H9 (cell line): ENCODE measurements around the gene CYREN. TPM values are rescaled to one million over a fixed set of nuclear protein-coding genes. Genes with fewer than 3 reads are reported as not detected.

ENCODE experiments used
- DNase-seq: peaks from one replicate; pipeline ENCODE4 v3.0.0-alpha.2; 2017
- H2AFZ ChIP-seq: one replicate; pipeline ENCODE4 v1.6.1; 2013; ENCODE audit warnings: mild to moderate bottlenecking, low read length, control low read depth, moderate library complexity
- H2AK5ac ChIP-seq: 2 replicates; pipeline ENCODE4 v1.6.1; 2013; ENCODE audit warnings: low read length, control low read depth, mixed read lengths; ENCODE audit not compliant: insufficient read length
- H2BK120ac ChIP-seq: one replicate; pipeline ENCODE4 v1.6.1; 2013; ENCODE audit warnings: low read depth, mild to moderate bottlenecking, low read length, control low read depth, inconsistent platforms; ENCODE audit not compliant: poor library complexity, severe bottlenecking
- H2BK12ac ChIP-seq: 2 replicates; pipeline ENCODE4 v1.6.1; 2013; ENCODE audit warnings: low read length, control low read depth, mixed read lengths, low read depth; ENCODE audit not compliant: insufficient read length
- H2BK15ac ChIP-seq: 2 replicates; pipeline ENCODE4 v1.6.1; 2013; ENCODE audit warnings: low read depth, low read length, control low read depth
- H2BK20ac ChIP-seq: one replicate; pipeline ENCODE4 v1.6.1; 2013; ENCODE audit warnings: low read depth, mild to moderate bottlenecking, low read length, control low read depth, inconsistent platforms; ENCODE audit not compliant: poor library complexity, severe bottlenecking
- H2BK5ac ChIP-seq: 2 replicates; pipeline ENCODE4 v1.6.1; 2013; ENCODE audit warnings: low read length, control low read depth, mixed read lengths; ENCODE audit not compliant: insufficient read length
- H3K14ac ChIP-seq: 2 replicates; pipeline ENCODE4 v1.6.1; 2013; ENCODE audit warnings: low read length, control low read depth; ENCODE audit not compliant: insufficient read depth
- H3K18ac ChIP-seq: 2 replicates; pipeline ENCODE4 v1.6.1; 2013; ENCODE audit warnings: low read depth, mild to moderate bottlenecking, mixed read lengths, low read length, control low read depth; ENCODE audit not compliant: insufficient read length
- H3K23ac ChIP-seq: 2 replicates; pipeline ENCODE4 v1.6.1; 2013; ENCODE audit warnings: low read length, control low read depth, mixed read lengths, low read depth; ENCODE audit not compliant: insufficient read length
- H3K23me2 ChIP-seq: 2 replicates; pipeline ENCODE4 v1.6.1; 2013; ENCODE audit warnings: low read depth, mild to moderate bottlenecking, mixed read lengths, low read length, control low read depth; ENCODE audit not compliant: insufficient read length, poor library complexity, severe bottlenecking
- H3K27ac ChIP-seq: 2 replicates; pipeline ENCODE4 v1.5.1; 2013; ENCODE audit warnings: low read length, control low read depth, mixed read lengths, low read depth; ENCODE audit not compliant: insufficient read length
- H3K27me3 ChIP-seq: 2 replicates; pipeline ENCODE4 v1.6.1; 2013; ENCODE audit warnings: low read length, control low read depth, inconsistent platforms; ENCODE audit not compliant: insufficient read depth
- H3K4ac ChIP-seq: 2 replicates; pipeline ENCODE4 v1.6.1; 2013; ENCODE audit warnings: low read depth, mild to moderate bottlenecking, control low read depth, inconsistent platforms, low read length, moderate library complexity
- H3K4me1 ChIP-seq: 2 replicates; pipeline ENCODE4 v1.6.1; 2013; ENCODE audit warnings: low read length, control low read depth, inconsistent platforms; ENCODE audit not compliant: insufficient read depth
- H3K4me2 ChIP-seq: 2 replicates; pipeline ENCODE4 v1.6.1; 2013; ENCODE audit warnings: low read length, control low read depth, mixed read lengths; ENCODE audit not compliant: insufficient read length, insufficient read depth
- H3K56ac ChIP-seq: 2 replicates; pipeline ENCODE4 v1.6.1; 2013; ENCODE audit warnings: low read depth, mild to moderate bottlenecking, mixed read lengths, low read length, control low read depth; ENCODE audit not compliant: insufficient read length
- H3K79me1 ChIP-seq: 2 replicates; pipeline ENCODE4 v1.6.1; 2013; ENCODE audit warnings: low read depth, mild to moderate bottlenecking, moderate library complexity, low read length, control low read depth, inconsistent platforms; ENCODE audit not compliant: insufficient read depth, poor library complexity, severe bottlenecking
- H3K79me2 ChIP-seq: 2 replicates; pipeline ENCODE4 v1.6.1; 2013; ENCODE audit warnings: low read length, control low read depth, inconsistent platforms; ENCODE audit not compliant: insufficient read depth
- H3K9ac ChIP-seq: 2 replicates; pipeline ENCODE4 v1.6.1; 2013; ENCODE audit warnings: low read length, control low read depth, mixed read lengths; ENCODE audit not compliant: insufficient read length; ENCODE audit errors: extremely low read depth
- H3K9me3 ChIP-seq: one replicate; pipeline ENCODE4 v1.6.1; 2013; ENCODE audit warnings: low read depth, low read length, inconsistent platforms; ENCODE audit not compliant: control insufficient read depth
- H3T11ph ChIP-seq: one replicate; pipeline ENCODE4 v1.6.1; 2013; ENCODE audit warnings: mild to moderate bottlenecking, low read length, control low read depth, inconsistent platforms
- H4K20me1 ChIP-seq: one replicate; pipeline ENCODE4 v1.6.1; 2013; ENCODE audit not compliant: control insufficient read depth, insufficient read length, insufficient read depth
- H4K5ac ChIP-seq: 2 replicates; pipeline ENCODE4 v1.6.1; 2013; ENCODE audit warnings: low read depth, mild to moderate bottlenecking, mixed read lengths, low read length, control low read depth; ENCODE audit not compliant: insufficient read length
- H4K8ac ChIP-seq: replicated peaks from 2 replicates; pipeline ENCODE4 v1.6.1; 2013; ENCODE audit warnings: low read length, control low read depth, mixed read lengths, low read depth; ENCODE audit not compliant: insufficient read length
- H4K91ac ChIP-seq: 2 replicates; pipeline ENCODE4 v1.6.1; 2013; ENCODE audit warnings: low read depth, mild to moderate bottlenecking, moderate library complexity, mixed read lengths, low read length, control low read depth; ENCODE audit not compliant: insufficient read length
- H3K27ac Mint-ChIP-seq, 3 experiments: 2 replicates in 2 of 3; 3 replicates in 1 of 3; pipeline ENCODE4 v1.8.0; 2020 to 2021; ENCODE audit warnings: mixed read lengths in 3 of 3, mild to moderate bottlenecking in 1 of 3, moderate library complexity in 1 of 3
- H3K27me3 Mint-ChIP-seq: 2 replicates; pipeline ENCODE4 v1.8.0; 2021; ENCODE audit warnings: low read depth, mild to moderate bottlenecking, moderate library complexity, mixed read lengths
- H3K36me3 Mint-ChIP-seq, 3 experiments: 2 replicates in 2 of 3; 3 replicates in 1 of 3; pipeline ENCODE4 v1.8.0; 2020 to 2021; ENCODE audit warnings: low read depth in 3 of 3, mixed read lengths in 3 of 3; ENCODE audit not compliant: insufficient read depth in 1 of 3
- H3K4me1 Mint-ChIP-seq, 2 experiments: 2 replicates each; pipeline ENCODE4 v1.8.0; 2020; ENCODE audit warnings: mixed read lengths in 2 of 2
- H3K4me3 Mint-ChIP-seq, 2 experiments: 2 replicates in 1 of 2; 3 replicates in 1 of 2; pipeline ENCODE4 v1.8.0; 2020 to 2021; ENCODE audit warnings: mild to moderate bottlenecking in 2 of 2, mixed read lengths in 2 of 2, moderate library complexity in 1 of 2
- H3K9me3 Mint-ChIP-seq, 2 experiments: 2 replicates in 1 of 2; 3 replicates in 1 of 2; pipeline ENCODE4 v1.8.0; 2020; ENCODE audit warnings: mild to moderate bottlenecking in 2 of 2, mixed read lengths in 2 of 2, moderate library complexity in 1 of 2
- CTCF ChIP-seq: fragments of 200-600 bp; sonication (generic); conservative IDR thresholded peaks from 3 replicates; pipeline ENCODE4 v1.8.0; 2021; ENCODE audit warnings: antibody characterized with exemption, mild to moderate bottlenecking
- WGBS: extraction: QIAGEN DNeasy Blood & Tissue Kit; methylation state at CpG from one replicate; pipeline ENCODE4 v1.1.7; 2013; ENCODE audit warnings: missing lambda C conversion rate, low lambda C conversion rate, mixed read lengths; ENCODE audit not compliant: insufficient read length; ENCODE audit errors: extremely low coverage; 5-methylcytosine and 5-hydroxymethylcytosine counted together
- total RNA-seq: library from RNA; stranded (reverse); gene quantifications from 2 replicates; pipeline ENCODE4 v1.2.1, GENCODE V29; 2021

The CYREN gene
- total RNA-seq, 1 experiment from 2014 or later = 72.0 TPM

GRCh38 chr7:135195968-135196629 lies 25.6 kb upstream of the CYREN start:
- no peaks in the 10 kb centered on the region for H3K27me3 Mint-ChIP-seq
- TF ChIP-seq CTCF = no peak

More at GRCh38 chr7:135195968-135196629, 25.6 kb upstream of the CYREN start:
- Histone ChIP-seq H3K4me1 (no peaks in the 10 kb centered on the region), H3K23me2 (no peaks in the 10 kb centered on the region), H4K20me1 (no peaks in the 10 kb centered on the region), H2BK12ac (no peak overlapping the region), H2AK5ac (no peak overlapping the region), H2AFZ (no peak overlapping the region), H2BK15ac (no peak overlapping the region), H4K8ac (no peak overlapping the region), H4K5ac (no peak overlapping the region), H3K14ac (no peak overlapping the region), H3K9me3 (no peaks in the 10 kb centered on the region), H3K18ac (no peak overlapping the region), H2BK20ac (no peak overlapping the region), H2BK5ac (no peak overlapping the region), H3K9ac (no peak overlapping the region), H3K4ac (no peak overlapping the region), H3K4me2 (no peak overlapping the region), H2BK120ac (no peak overlapping the region), H3K79me2 (no peaks in the 10 kb centered on the region), H3K27me3 (no peaks in the 10 kb centered on the region), H3K79me1 (no peaks in the 10 kb centered on the region), H3K56ac (no peak overlapping the region), H3K23ac (no peak overlapping the region), H4K91ac (no peak overlapping the region), H3K27ac (no peak overlapping the region), H3T11ph (no peak overlapping the region)
- no peak overlapping the region; a peak in 1 of 5 replicates for H3K4me3 Mint-ChIP-seq
- H3K27ac Mint-ChIP-seq = no peak overlapping the region
- peaks cover 6 to 44% (median 23%) of the 10 kb centered on the region in 3 experiments for H3K36me3 Mint-ChIP-seq
- H3K4me1 Mint-ChIP-seq = peaks cover 0 to 5% of the 10 kb centered on the region in 2 experiments; a peak in 3 of 4 replicates
- H3K9me3 Mint-ChIP-seq = no peaks in the 10 kb centered on the region
- WGBS = no CpG with 5 or more reads among the region's 14 CpGs
- no peak for DNase-seq
